ENCODE data around the gene STIM2.

DNA sequence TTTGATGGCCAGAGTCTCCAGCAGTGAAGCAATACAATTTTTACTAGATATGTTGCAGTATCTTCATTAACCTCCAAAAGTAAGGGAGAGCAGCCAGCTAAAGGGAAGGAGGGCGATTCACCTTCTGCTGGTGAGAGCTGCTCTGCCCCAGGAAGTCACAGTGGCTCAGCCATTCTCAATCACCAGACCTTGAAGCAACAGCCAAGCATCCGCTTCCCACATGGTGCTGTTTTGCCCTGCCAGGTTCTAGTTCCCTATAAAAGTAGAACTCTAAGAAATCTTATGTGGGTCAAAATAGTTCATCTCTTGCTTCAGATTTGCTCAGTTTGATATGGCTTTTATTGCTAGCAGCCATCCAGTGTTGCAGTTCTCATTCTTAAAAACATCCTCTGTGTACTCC, 166.8 kb downstream of the STIM2 start:
- TF ChIP-seq CTCF (optimal IDR thresholded peaks at IDR 0.05 in 1 of 3, IDR thresholded peaks at IDR 0.05 in 1 of 3, conservative IDR thresholded peaks at IDR 0.05 in 1 of 3; ENCODE audit: extremely low read depth in 1 of 3, insufficient read depth in 2 of 3, low read length in 3 of 3) (no peak), EZH2 (IDR thresholded peaks at IDR 0.05; ENCODE audit: low read length) (no peak)

All from keratinocyte (primary cell).